ENCODE measurements around the gene ACOX1.
"Not testable (repeated sequence)": the region's sequence is repeated elsewhere in the genome, so short reads cannot be mapped to it uniquely, and the experiment has no call there.

Gene ACOX1

GRCh38 chr17:75970626-75971025, 8.3 kb downstream of the ACOX1 start:
- no peak for TF ChIP-seq CTCF (conservative IDR thresholded peaks at IDR 0.05; ENCODE audit: control insufficient read depth, insufficient read depth, low read depth, low read length)

DNA sequence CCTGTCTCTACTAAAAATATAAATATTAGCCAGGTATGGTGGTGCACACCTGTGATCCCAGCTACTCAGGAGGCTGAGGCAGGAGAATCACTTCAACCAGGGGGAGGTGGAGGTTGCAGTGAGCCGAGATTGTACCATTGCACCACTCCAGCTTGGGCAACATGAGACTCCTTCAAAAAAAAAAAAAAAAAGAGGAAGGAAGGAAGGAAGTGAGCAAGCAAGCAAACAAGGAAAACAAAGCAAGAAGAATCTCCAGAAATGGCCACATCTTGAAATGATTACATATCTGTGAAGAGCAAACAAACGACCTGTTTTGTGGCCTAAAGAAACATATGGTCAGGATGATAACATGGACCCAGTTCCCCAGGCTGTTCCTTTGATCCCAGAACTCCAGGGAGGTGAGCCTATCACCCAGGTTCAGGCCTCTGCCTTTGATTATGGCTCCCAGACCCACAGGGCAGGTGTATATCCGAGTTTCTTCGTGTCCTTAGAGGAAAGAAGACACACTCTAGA, 8.9 kb downstream of the ACOX1 start:
- H3K4me3 ChIP-seq (ENCODE audit: control insufficient read depth, low read depth, low read length) = no peak overlapping the region
- no peak for TF ChIP-seq CTCF (conservative IDR thresholded peaks at IDR 0.05; ENCODE audit: control insufficient read depth, insufficient read depth, low read depth, low read length)
- peak; percentile 81 for DNase-seq (ENCODE audit: low read depth)

More at GRCh38 chr17:75970626-75971025, 8.3 kb downstream of the ACOX1 start:
- no peak for DNase-seq (ENCODE audit: low read depth)
- no peak overlapping the region for H3K4me3 ChIP-seq (ENCODE audit: control insufficient read depth, low read depth, low read length)

DNA sequence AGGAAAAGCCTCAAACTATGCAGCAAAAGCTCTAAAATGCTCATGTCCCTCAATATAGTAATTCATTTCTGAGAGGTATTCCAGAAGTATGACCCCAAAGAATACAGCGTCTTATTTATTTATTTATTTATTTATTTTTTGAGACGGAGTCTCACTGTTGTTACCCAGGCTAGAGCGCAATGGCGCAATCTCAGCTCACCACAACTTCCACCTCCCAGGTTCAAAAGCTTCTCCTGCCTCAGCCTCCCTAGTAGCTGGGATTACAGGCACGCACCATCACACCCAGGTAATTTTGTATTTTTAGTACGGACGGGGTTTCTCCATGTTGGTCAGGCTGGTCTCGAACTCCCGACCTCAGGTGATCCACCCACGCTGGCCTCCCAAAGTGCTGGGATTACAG, 9.9 kb downstream of the ACOX1 start:
- DNase-seq (ENCODE audit: low read depth); H3K4me3 ChIP-seq (ENCODE audit: control insufficient read depth, low read depth, low read length): not testable (repeated sequence)

- H3K4me3 ChIP-seq (ENCODE audit: control insufficient read depth, low read depth, low read length) = no peak overlapping the region
- DNase-seq (ENCODE audit: low read depth) = no peak
- TF ChIP-seq CTCF (conservative IDR thresholded peaks at IDR 0.05; ENCODE audit: control insufficient read depth, insufficient read depth, low read depth, low read length) = no peak
Measured at GRCh38 chr17:75965468-75965867, 13.5 kb downstream of the ACOX1 start.

DNA sequence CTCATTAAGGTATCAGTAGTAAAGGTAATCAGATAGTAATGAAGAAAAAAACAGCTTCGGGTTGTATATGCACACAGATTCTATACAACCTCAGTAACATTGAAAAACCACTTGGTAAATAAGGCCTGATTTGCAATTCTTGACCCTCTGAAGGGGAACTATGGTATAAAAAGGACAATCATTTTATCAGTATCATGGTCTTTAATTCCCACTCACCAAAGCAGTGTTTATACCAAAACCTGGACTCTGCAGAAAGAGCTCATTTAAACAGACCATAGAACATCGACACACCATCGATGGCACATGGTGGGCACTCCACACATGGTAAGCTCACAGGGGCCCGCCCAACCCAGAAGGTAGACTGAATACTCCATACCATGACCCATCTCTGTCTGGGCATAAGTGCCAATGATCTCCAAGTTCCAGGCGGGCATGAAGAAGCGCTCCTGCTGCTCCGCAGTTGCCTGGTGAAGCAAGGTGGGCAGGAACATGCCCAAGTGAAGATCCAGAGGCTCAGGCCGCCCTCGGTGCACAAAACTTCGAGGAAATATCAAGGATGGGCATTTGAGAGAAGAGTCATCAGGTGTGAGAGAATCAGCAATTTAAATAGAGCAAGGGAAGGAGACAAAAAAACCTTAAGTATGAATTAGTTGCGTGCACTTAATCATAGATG, 19.0 kb downstream of the ACOX1 start:
- TF ChIP-seq CTCF (conservative IDR thresholded peaks at IDR 0.05; ENCODE audit: control insufficient read depth, insufficient read depth, low read depth, low read length) = no peak
- no peak overlapping the region for H3K4me3 ChIP-seq (ENCODE audit: control insufficient read depth, low read depth, low read length)
- DNase-seq (ENCODE audit: low read depth) = no peak

- DNase-seq (ENCODE audit: low read depth) = no peak
- TF ChIP-seq CTCF (conservative IDR thresholded peaks at IDR 0.05; ENCODE audit: control insufficient read depth, insufficient read depth, low read depth, low read length) = no peak
- H3K4me3 ChIP-seq (ENCODE audit: control insufficient read depth, low read depth, low read length) = no peak overlapping the region
Measured at GRCh38 chr17:75959051-75959838, 19.7 kb downstream of the ACOX1 start.

DNA sequence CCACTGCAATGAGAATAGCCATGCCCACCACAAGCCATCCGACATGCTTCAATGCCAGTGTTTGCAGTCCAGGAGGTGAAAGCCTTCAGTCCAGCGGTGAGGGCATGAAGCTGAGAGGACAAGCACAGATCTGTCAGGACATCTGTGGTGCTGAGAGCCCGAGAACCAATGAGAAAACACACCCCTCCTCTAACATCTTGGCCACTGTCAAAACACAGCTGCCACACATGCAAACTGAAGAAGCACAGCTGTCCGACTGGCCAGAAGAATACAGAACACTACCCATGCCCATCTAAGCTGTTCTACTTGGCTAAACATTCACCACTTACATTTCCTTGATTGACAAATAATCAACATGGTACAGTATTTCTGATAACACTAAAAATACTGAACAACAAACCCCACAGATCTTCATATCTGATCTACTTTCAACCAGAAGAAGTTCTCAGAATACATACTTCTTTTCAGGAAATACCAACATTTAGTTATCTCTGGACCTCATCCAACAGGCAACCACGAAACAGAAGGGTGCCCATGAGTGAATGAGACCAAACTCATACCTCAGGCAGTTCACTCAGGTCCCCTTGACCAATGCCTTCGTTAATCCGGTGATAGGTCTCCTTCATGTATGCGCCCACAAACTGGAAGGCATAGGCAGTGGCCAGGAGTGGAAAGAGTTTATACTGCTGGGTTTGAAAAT, 28.0 kb downstream of the ACOX1 start:
- no peak for DNase-seq (ENCODE audit: low read depth)
- TF ChIP-seq CTCF (conservative IDR thresholded peaks at IDR 0.05; ENCODE audit: control insufficient read depth, insufficient read depth, low read depth, low read length) = no peak
- H3K4me3 ChIP-seq (ENCODE audit: control insufficient read depth, low read depth, low read length) = no peak overlapping the region

All from fibroblast of mammary gland (primary cell).